K562 (cell line): ENCODE data around the gene SYNM. TPM values are rescaled to one million over a fixed set of nuclear protein-coding genes. Genes with fewer than 3 reads are reported as not detected.

ENCODE experiments used
- ATAC-seq: fragments of 200-7000 bp; cut with Tn5 transposase; 3 replicates; pipeline ENCODE4 v1.9.1; 2020; ENCODE audit warnings: moderate library complexity
- BruUV-seq: library from RNA; stranded (reverse); fragments of 400-500 nt; replicated peaks from 2 replicates; lab custom pipeline; 2021; lab: Mats Ljungman, UMichigan
- CTCF ChIA-PET: fragments of 300-600 bp; formaldehyde crosslinking; extraction: SDS; loops from one replicate; lab custom pipeline; 2021; ENCODE audit warnings: low intra/inter-chr PET ratio; lab: Yijun Ruan, JAX
- POLR2A ChIA-PET: fragments of 300-600, 350-650 bp; sonication (Branson Sonifier 250); formaldehyde crosslinking; extraction: SDS; loops from one replicate; lab custom pipeline; 2021; ENCODE audit warnings: antibody characterized with exemption, inconsistent platforms; lab: Yijun Ruan, JAX
- DNase-seq, 4 experiments: peaks; one replicate each; pipeline versions ENCODE4 v3.0.0 to v3.0.0-alpha.2; 2011 to 2018; ENCODE audit warnings: low spot score in 3 of 4, mixed read lengths in 3 of 4; ENCODE audit errors: extremely low read depth in 1 of 4
- FAIRE-seq: peaks from 2 replicates; lab custom pipeline; 2011; peaks lifted over from hg19 to GRCh38; lab: Jason Lieb, UNC
- H2AFZ ChIP-seq: 2 replicates; pipeline ENCODE4 v1.6.0; 2011; ENCODE audit warnings: low read depth, low read length, control low read depth, inconsistent platforms
- H3K27ac ChIP-seq: fragments of 200-600 bp; 3 replicates; pipeline ENCODE4 v1.8.0; 2011; ENCODE audit warnings: low read depth, mild to moderate bottlenecking, control low read depth, inconsistent platforms, low read length, moderate library complexity, mixed read lengths; ENCODE audit errors: extremely low read depth
- H3K27me3 ChIP-seq, 2 experiments: fragments of 300-600 bp in 1 of 2; 2 replicates in 1 of 2; 3 replicates in 1 of 2; pipeline versions ENCODE4 v1.6.0 to v1.8.0; 2011; ENCODE audit warnings: inconsistent platforms in 2 of 2, low read length in 2 of 2, mild to moderate bottlenecking in 1 of 2, mixed read lengths in 1 of 2, moderate library complexity in 1 of 2; ENCODE audit not compliant: control insufficient read depth in 2 of 2, insufficient read depth in 2 of 2
- H3K36me3 ChIP-seq: fragments of 300-600 bp; 3 replicates; pipeline ENCODE4 v1.8.0; 2011; ENCODE audit warnings: mild to moderate bottlenecking, low read length, inconsistent platforms; ENCODE audit not compliant: control insufficient read depth, insufficient read depth
- H3K4me1 ChIP-seq, 2 experiments: fragments of 200-600 bp in 1 of 2; replicated peaks in 1 of 2; 2 replicates in 1 of 2; 3 replicates in 1 of 2; pipeline versions ENCODE4 v1.5.1 to v1.8.0; 2011; ENCODE audit warnings: inconsistent platforms in 2 of 2, low read length in 2 of 2, mild to moderate bottlenecking in 1 of 2, mixed read lengths in 1 of 2, moderate library complexity in 1 of 2; ENCODE audit not compliant: control insufficient read depth in 2 of 2, insufficient read depth in 2 of 2
- H3K4me2 ChIP-seq: 2 replicates; pipeline ENCODE4 v1.6.1; 2011; ENCODE audit warnings: low read length, control low read depth, inconsistent platforms, mixed read lengths; ENCODE audit not compliant: insufficient read depth
- H3K4me3 ChIP-seq: fragments of 200-600 bp; sonication (generic), shearing (Covaris generic); 2 replicates; pipeline ENCODE4 v1.5.1; 2016; ENCODE audit warnings: control low read depth, inconsistent platforms
- H3K79me2 ChIP-seq: fragments of 200-600 bp; 3 replicates; pipeline ENCODE4 v1.8.0; 2011; ENCODE audit warnings: low read length, inconsistent platforms; ENCODE audit not compliant: control insufficient read depth, insufficient read depth
- H3K9ac ChIP-seq, 2 experiments: 2 replicates each; pipeline versions ENCODE4 v1.6.0 to v1.6.1; 2011; ENCODE audit warnings: low read depth in 2 of 2, low read length in 2 of 2, control low read depth in 1 of 2, inconsistent platforms in 1 of 2, mild to moderate bottlenecking in 1 of 2, mixed read lengths in 1 of 2; ENCODE audit not compliant: insufficient read depth in 1 of 2
- H3K9me1 ChIP-seq: one replicate; pipeline ENCODE4 v1.6.0; 2011; ENCODE audit warnings: inconsistent platforms, mild to moderate bottlenecking, low read length, moderate library complexity; ENCODE audit not compliant: control insufficient read depth, insufficient read depth
- H3K9me3 ChIP-seq: replicated peaks from 2 replicates; pipeline ENCODE4 v1.5.1; 2011; ENCODE audit warnings: low read depth, low read length, inconsistent platforms; ENCODE audit not compliant: control insufficient read depth, insufficient read depth
- H4K20me1 ChIP-seq: replicated peaks from 2 replicates; pipeline ENCODE4 v1.6.1; 2011; ENCODE audit warnings: low read length, inconsistent platforms, mixed read lengths; ENCODE audit not compliant: control insufficient read depth, insufficient read depth
- CBFA2T3 ChIP-seq: fragments of 450-650 bp; IDR thresholded peaks from 2 replicates; pipeline ENCODE4 v1.6.1; 2017
- COPS2 ChIP-seq: fragments of 450-650 bp; conservative IDR thresholded peaks from 2 replicates; pipeline ENCODE4 v1.6.1; 2016; ENCODE audit warnings: mild to moderate bottlenecking, moderate library complexity
- HNRNPLL ChIP-seq: fragments of 200-400 bp; formaldehyde crosslinking; IDR thresholded peaks from 2 replicates; pipeline ENCODE4 v1.6.1; 2017; ENCODE audit warnings: low read length, low read depth, mild to moderate bottlenecking; ENCODE audit not compliant: poor library complexity, severe bottlenecking
- KLF1 ChIP-seq: fragments of 450-650 bp; IDR thresholded peaks from 2 replicates; pipeline ENCODE4 v1.6.1; 2016; ENCODE audit warnings: missing genetic modification characterization, missing compliant biosample characterization
- SREBF1 ChIP-seq: fragments of 150-350 bp; IDR thresholded peaks from 2 replicates; pipeline ENCODE4 v1.6.1; 2014; ENCODE audit warnings: antibody characterized with exemption, low read depth, low read length, borderline replicate concordance
- WGBS: fragments of 100-300 bp; shearing (Covaris generic); methylation state at CpG from one replicate; pipeline ENCODE4 v1.1.6; 2016; ENCODE audit warnings: low coverage, mixed read lengths; ENCODE audit not compliant: insufficient coverage; ENCODE audit errors: missing lambda C conversion rate; 5-methylcytosine and 5-hydroxymethylcytosine counted together
- in situ Hi-C: fragments of 300-500 bp; cut with MboI; formaldehyde crosslinking; loops from 4 replicates; pipeline ENCODE4 v1.15.0; 2018; ENCODE audit warnings: inconsistent platforms, mixed read lengths
- intact Hi-C: fragments of 100-400 bp; cut with micrococcal nuclease; formaldehyde crosslinking; loops from 2 replicates; pipeline ENCODE4 v1.14.2; 2022
- polyA plus RNA-seq, 8 experiments: library from polyadenylated mRNA; depleted of rRNA in 4 of 8; stranded (reverse) in 5 of 8; unstranded in 3 of 8; fragments of >200 nt; fragmentation: Nextera tagmentation in 2 of 8; fragmentation: Illumina TruSeq in 1 of 8; extraction: Ambion mirVana in 2 of 8; extraction: Trizol in 1 of 8; gene quantifications; 2 replicates each; pipeline versions ENCODE4 v1.2.1 to v1.2.3, GENCODE V29; 2011 to 2014; ENCODE audit warnings: inconsistent platforms in 1 of 8, missing spikeins in 1 of 8
- total RNA-seq, 7 experiments: library from RNA; depleted of rRNA in 6 of 7; stranded (reverse); fragments of >200 nt in 6 of 7; fragmentation: Illumina TruSeq in 2 of 7; extraction: Trizol in 2 of 7; gene quantifications; 2 replicates each; pipeline versions ENCODE4 v1.2.1 to v1.2.3, GENCODE V29; 2011 to 2021; ENCODE audit warnings: low replicate concordance in 1 of 7
- TF ChIP-seq, protein P1 (sequence below): fragments of 250-450 bp; sonication (Bioruptor Pico); IDR thresholded peaks from 2 replicates; pipeline ENCODE4 v1.5.0; 2020; ENCODE audit warnings: mild to moderate bottlenecking, borderline replicate concordance
- TF ChIP-seq, protein P2 (sequence below): fragments of 450-650 bp; formaldehyde crosslinking; IDR thresholded peaks from 2 replicates; pipeline ENCODE4 v1.4.0; 2022; ENCODE audit warnings: missing genetic modification characterization
- TF ChIP-seq, protein P3 (sequence below), 3 experiments: fragments of 200-800 bp in 1 of 3; sonication (Bioruptor generic) in 1 of 3; sonication (generic) in 1 of 3; formaldehyde crosslinking in 1 of 3; IDR thresholded peaks; 2 replicates each; pipeline versions ENCODE4 v1.6.1 to v1.8.0; 2016 to 2022; ENCODE audit warnings: mild to moderate bottlenecking in 2 of 3, missing compliant biosample characterization in 2 of 3, missing genetic modification characterization in 2 of 3, missing genetic modification reagents in 1 of 3

The SYNM gene
- total and polyA plus RNA-seq, 9 of the 15 experiments (the other 6 are each of a cell fraction or from before 2014, with no cell fraction given): 0.01 to 0.42 (median 0.13) TPM

DNA sequence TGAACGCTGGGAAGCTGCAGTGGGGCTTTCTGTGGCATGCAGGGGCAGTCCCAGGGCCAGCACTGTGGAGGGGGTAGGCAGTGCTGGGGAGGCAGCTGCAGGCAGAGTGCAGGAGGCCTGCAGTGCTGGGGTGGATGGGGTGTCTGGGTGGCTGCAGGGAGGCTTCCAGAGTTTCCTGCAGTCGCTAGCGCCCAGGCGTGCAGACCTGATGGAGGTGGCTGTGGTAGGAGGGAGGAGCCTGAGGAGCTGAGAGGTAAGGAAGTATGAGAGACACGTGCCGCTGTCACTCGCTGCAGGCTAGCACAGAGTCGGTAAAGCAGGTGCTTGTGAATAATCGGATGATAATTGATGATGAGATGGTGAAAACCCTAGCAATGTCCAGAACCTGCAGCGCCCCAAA is 16.3 kb downstream of the SYNM start:
- DNase-seq (no peak), FAIRE-seq (no peak), ATAC-seq (no peak)
- H3K4me2 ChIP-seq: no peak overlapping the region
- ChIA-PET CTCF (no interaction called here), POLR2A (no interaction called here)
- H3K27me3 ChIP-seq: peaks cover 3 to 36% of the 10 kb centered on the region in 2 experiments; a peak in 3 of 5 replicates
- whole genome bisulfite sequencing: 4% methylated on average over 10 of the region's 10 CpGs
- no peaks in the 10 kb centered on the region for H3K9me3 ChIP-seq
- no peak overlapping the region for H2AFZ ChIP-seq
- TF ChIP-seq, protein P1, sequence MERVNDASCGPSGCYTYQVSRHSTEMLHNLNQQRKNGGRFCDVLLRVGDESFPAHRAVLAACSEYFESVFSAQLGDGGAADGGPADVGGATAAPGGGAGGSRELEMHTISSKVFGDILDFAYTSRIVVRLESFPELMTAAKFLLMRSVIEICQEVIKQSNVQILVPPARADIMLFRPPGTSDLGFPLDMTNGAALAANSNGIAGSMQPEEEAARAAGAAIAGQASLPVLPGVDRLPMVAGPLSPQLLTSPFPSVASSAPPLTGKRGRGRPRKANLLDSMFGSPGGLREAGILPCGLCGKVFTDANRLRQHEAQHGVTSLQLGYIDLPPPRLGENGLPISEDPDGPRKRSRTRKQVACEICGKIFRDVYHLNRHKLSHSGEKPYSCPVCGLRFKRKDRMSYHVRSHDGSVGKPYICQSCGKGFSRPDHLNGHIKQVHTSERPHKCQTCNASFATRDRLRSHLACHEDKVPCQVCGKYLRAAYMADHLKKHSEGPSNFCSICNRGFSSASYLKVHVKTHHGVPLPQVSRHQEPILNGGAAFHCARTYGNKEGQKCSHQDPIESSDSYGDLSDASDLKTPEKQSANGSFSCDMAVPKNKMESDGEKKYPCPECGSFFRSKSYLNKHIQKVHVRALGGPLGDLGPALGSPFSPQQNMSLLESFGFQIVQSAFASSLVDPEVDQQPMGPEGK (CRISPR knock-in tag): no peak
- no peak for TF ChIP-seq KLF1
- TF ChIP-seq CBFA2T3: no peak
- TF ChIP-seq COPS2: no peak
- TF ChIP-seq SREBF1: no peak
- TF ChIP-seq, protein P2, sequence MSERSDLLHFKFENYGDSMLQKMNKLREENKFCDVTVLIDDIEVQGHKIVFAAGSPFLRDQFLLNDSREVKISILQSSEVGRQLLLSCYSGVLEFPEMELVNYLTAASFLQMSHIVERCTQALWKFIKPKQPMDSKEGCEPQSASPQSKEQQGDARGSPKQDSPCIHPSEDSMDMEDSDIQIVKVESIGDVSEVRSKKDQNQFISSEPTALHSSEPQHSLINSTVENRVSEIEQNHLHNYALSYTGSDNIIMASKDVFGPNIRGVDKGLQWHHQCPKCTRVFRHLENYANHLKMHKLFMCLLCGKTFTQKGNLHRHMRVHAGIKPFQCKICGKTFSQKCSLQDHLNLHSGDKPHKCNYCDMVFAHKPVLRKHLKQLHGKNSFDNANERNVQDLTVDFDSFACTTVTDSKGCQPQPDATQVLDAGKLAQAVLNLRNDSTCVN (CRISPR knock-in tag): no peak
- TF ChIP-seq, protein P3, sequence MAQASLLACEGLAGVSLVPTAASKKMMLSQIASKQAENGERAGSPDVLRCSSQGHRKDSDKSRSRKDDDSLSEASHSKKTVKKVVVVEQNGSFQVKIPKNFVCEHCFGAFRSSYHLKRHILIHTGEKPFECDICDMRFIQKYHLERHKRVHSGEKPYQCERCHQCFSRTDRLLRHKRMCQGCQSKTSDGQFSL (CRISPR knock-in tag; IDR thresholded peaks at IDR 0.05): no peak
- TF ChIP-seq, protein P3 (tag; IDR thresholded peaks at IDR 0.05): no peak
- no peak for TF ChIP-seq HNRNPLL
- H3K27ac ChIP-seq: no peak overlapping the region
- H3K9ac ChIP-seq: no peak overlapping the region
- in situ Hi-C loops: no loop called here
- H3K4me3 ChIP-seq: no peak overlapping the region
- intact Hi-C loops: no loop called here
- no peaks in the 10 kb centered on the region for H4K20me1 ChIP-seq
- no peaks in the 10 kb centered on the region for H3K36me3 ChIP-seq
- no peaks in the 10 kb centered on the region for H3K9me1 ChIP-seq
- BruUV-seq: no TSS peak
- peaks cover 5 to 22% of the 10 kb centered on the region in 2 experiments; a peak in 3 of 5 replicates for H3K4me1 ChIP-seq
- no peaks in the 10 kb centered on the region for H3K79me2 ChIP-seq
